Gastroesophageal sphincter (tissue), 3 donors: ENCODE results near the gene DUOXA1.

ENCODE experiments used
- CTCF ChIP-seq, 4 experiments: fragments of 200-600 bp in 2 of 4; fragments of 450-650 bp in 2 of 4; sonication (generic) in 1 of 4; IDR thresholded peaks; one replicate each; pipeline ENCODE4 v1.5.1; 2017 to 2019; ENCODE audit warnings: antibody characterized with exemption in 4 of 4, mild to moderate bottlenecking in 2 of 4, moderate library complexity in 2 of 4
- EP300 ChIP-seq: sonication (generic); formaldehyde crosslinking; IDR thresholded peaks from one replicate; pipeline ENCODE4 v1.6.1; 2017; ENCODE audit warnings: antibody characterized with exemption, mild to moderate bottlenecking
- POLR2A ChIP-seq, 2 donors: fragments of 450-650 bp; IDR thresholded peaks; one replicate each; pipeline ENCODE4 v1.6.1; 2017; ENCODE audit warnings: antibody characterized with exemption in 2 of 2, mild to moderate bottlenecking in 2 of 2, moderate library complexity in 1 of 2
- POLR2AphosphoS5 ChIP-seq: sonication (generic); formaldehyde crosslinking; IDR thresholded peaks from one replicate; pipeline ENCODE4 v1.6.1; 2017; ENCODE audit warnings: antibody characterized with exemption

- TF ChIP-seq POLR2AphosphoS5 (no peak), POLR2A (IDR thresholded peaks at IDR 0.05) (no peak), CTCF (IDR thresholded peaks at IDR 0.05) (no peak), EP300 (no peak)
These were observed 24.1 kb downstream of the DUOXA1 start for GRCh38 chr15:45105586-45105985.
